Omental fat pad (tissue), 4 donors: ENCODE data around the gene CFAP77. TPM values are rescaled to one million over a fixed set of nuclear protein-coding genes. Genes with fewer than 3 reads are reported as not detected.
"Not testable (repeated sequence)": the region's sequence is repeated elsewhere in the genome, so short reads cannot be mapped to it uniquely, and the experiment has no call there.

ENCODE experiments used
- ATAC-seq: fragments of 150-250 bp; one replicate; pipeline ENCODE4 v1.9.1; 2016; ENCODE audit warnings: mild to moderate bottlenecking, moderate library complexity; ENCODE audit not compliant: low FRiP score
- DNase-seq: peaks from one replicate; pipeline ENCODE4 v3.0.0-alpha.2; 2019; ENCODE audit warnings: low spot score
- CTCF ChIP-seq, 3 donors: fragments of 450-650 bp; IDR thresholded peaks; one replicate each; pipeline ENCODE4 v1.5.1; 2016 to 2017; ENCODE audit warnings: antibody characterized with exemption in 3 of 3, mild to moderate bottlenecking in 3 of 3, moderate library complexity in 2 of 3
- total RNA-seq, 4 donors: library from RNA; depleted of rRNA; stranded (reverse); fragments of >200 nt; gene quantifications; one replicate each; pipeline ENCODE4 v1.1.0, GENCODE V29; 2016

Gene CFAP77
- total RNA-seq, 4 donors from 2014 or later: not detected

- ATAC-seq (no peak), DNase-seq (no peak)
- TF ChIP-seq CTCF (IDR thresholded peaks at IDR 0.05): no peak
Measured at GRCh38 chr9:132560616-132561202, 150.7 kb downstream of the CFAP77 start.

GRCh38 chr9:132562306-132562573, 152.2 kb downstream of the CFAP77 start:
- no peak for TF ChIP-seq CTCF (IDR thresholded peaks at IDR 0.05)
- no peak for ATAC-seq
- DNase-seq: no peak

GRCh38 chr9:132564526-132564925, 154.5 kb downstream of the CFAP77 start:
- DNase-seq (no peak), ATAC-seq (no peak)
- no peak for TF ChIP-seq CTCF (IDR thresholded peaks at IDR 0.05)

- ATAC-seq, DNase-seq: not testable (repeated sequence)
Measured at GRCh38 chr9:132568787-132569186, 158.8 kb downstream of the CFAP77 start.

GRCh38 chr9:132571806-132572600, 162.0 kb downstream of the CFAP77 start:
- ATAC-seq (no peak), DNase-seq (no peak)
- TF ChIP-seq CTCF (IDR thresholded peaks at IDR 0.05): no peak

GRCh38 chr9:132572921-132573320, 162.9 kb downstream of the CFAP77 start:
- no peak for ATAC-seq
- DNase-seq: no peak
- no peak for TF ChIP-seq CTCF (IDR thresholded peaks at IDR 0.05)

- peak; percentile 65 for ATAC-seq
- TF ChIP-seq CTCF (IDR thresholded peaks at IDR 0.05): no peak
Measured at GRCh38 chr9:132575005-132575609, 165.1 kb downstream of the CFAP77 start.

More at GRCh38 chr9:132575005-132575609, 165.1 kb downstream of the CFAP77 start:
- no peak for DNase-seq
